ENCODE data around the gene TTLL5.

The TTLL5 gene

GRCh38 chr14:75829316-75829715 lies 168.3 kb downstream of the TTLL5 start:
- H3K4me1 ChIP-seq (ENCODE audit: control insufficient read depth, insufficient read depth, low read length), result peaks cover 6% of the 10 kb centered on the region
- H3K9ac ChIP-seq (ENCODE audit: low read depth, low read length), result no peak overlapping the region
- H3K4me3 ChIP-seq (ENCODE audit: low read depth, low read length), result no peak overlapping the region
- no peaks in the 10 kb centered on the region for H3K27me3 ChIP-seq (ENCODE audit: control insufficient read depth, insufficient read depth, low read length)
- no peaks in the 10 kb centered on the region for H3K9me3 ChIP-seq (ENCODE audit: control insufficient read depth, insufficient read depth, low read length)
- H3K36me3 ChIP-seq (ENCODE audit: control insufficient read depth, insufficient read depth, low read length), result no peaks in the 10 kb centered on the region

- H3K4me1 ChIP-seq (ENCODE audit: control insufficient read depth, insufficient read depth, low read length), result peaks cover 6% of the 10 kb centered on the region
- no peaks in the 10 kb centered on the region for H3K9me3 ChIP-seq (ENCODE audit: control insufficient read depth, insufficient read depth, low read length)
- H3K9ac ChIP-seq (ENCODE audit: low read depth, low read length), result no peak overlapping the region
- no peak overlapping the region for H3K4me3 ChIP-seq (ENCODE audit: low read depth, low read length)
- no peaks in the 10 kb centered on the region for H3K27me3 ChIP-seq (ENCODE audit: control insufficient read depth, insufficient read depth, low read length)
- H3K36me3 ChIP-seq (ENCODE audit: control insufficient read depth, insufficient read depth, low read length), result no peaks in the 10 kb centered on the region
These were observed 170.4 kb downstream of the TTLL5 start for GRCh38 chr14:75831455-75831854.

- no peak overlapping the region for H3K4me3 ChIP-seq (ENCODE audit: low read depth, low read length)
- peaks cover 6% of the 10 kb centered on the region for H3K4me1 ChIP-seq (ENCODE audit: control insufficient read depth, insufficient read depth, low read length)
- H3K9ac ChIP-seq (ENCODE audit: low read depth, low read length), result no peak overlapping the region
These were observed 170.9 kb downstream of the TTLL5 start for GRCh38 chr14:75831952-75832351.

DNA sequence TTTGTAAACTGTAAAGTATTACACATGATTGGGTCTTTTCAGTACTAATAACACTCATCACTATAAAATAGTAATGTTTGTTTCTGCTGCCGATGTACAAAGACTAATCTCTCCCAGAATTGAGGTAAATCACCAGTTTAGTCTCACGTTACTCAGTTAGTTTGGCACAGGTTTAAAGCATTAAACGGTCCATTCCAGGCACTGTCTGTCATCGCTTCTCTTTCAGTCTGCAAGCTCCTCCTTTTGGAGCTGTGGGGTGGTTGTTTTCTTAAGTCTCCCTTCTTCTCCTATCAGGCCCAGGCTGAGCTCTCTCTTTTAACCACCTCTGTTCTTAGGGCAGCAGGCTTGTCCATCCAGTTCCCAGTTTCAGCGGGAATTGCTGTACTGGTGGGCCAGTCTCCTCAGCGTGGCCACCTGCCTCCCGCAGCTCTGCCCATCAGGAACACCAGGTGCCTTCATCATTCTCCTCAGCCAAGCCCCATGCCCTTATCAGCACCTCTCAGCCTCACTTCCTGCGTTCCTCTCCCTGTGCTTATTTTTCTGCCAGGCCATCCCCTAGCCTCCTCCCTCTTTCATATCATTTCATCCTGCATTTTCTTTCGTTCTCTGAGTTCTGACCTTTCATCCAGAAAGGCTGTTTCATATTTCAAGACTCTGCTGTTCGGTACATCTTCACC lies 171.7 kb downstream of the TTLL5 start:
- H3K36me3 ChIP-seq (ENCODE audit: control insufficient read depth, insufficient read depth, low read length), result no peaks in the 10 kb centered on the region
- H3K9me3 ChIP-seq (ENCODE audit: control insufficient read depth, insufficient read depth, low read length), result no peaks in the 10 kb centered on the region
- H3K9ac ChIP-seq (ENCODE audit: low read depth, low read length), result no peak overlapping the region
- H3K4me1 ChIP-seq (ENCODE audit: control insufficient read depth, insufficient read depth, low read length), result peaks cover 6% of the 10 kb centered on the region
- H3K4me3 ChIP-seq (ENCODE audit: low read depth, low read length), result no peak overlapping the region
- no peaks in the 10 kb centered on the region for H3K27me3 ChIP-seq (ENCODE audit: control insufficient read depth, insufficient read depth, low read length)

More at GRCh38 chr14:75831952-75832351, 170.9 kb downstream of the TTLL5 start:
- no peaks in the 10 kb centered on the region for H3K36me3 ChIP-seq (ENCODE audit: control insufficient read depth, insufficient read depth, low read length)
- no peaks in the 10 kb centered on the region for H3K9me3 ChIP-seq (ENCODE audit: control insufficient read depth, insufficient read depth, low read length)
- H3K27me3 ChIP-seq (ENCODE audit: control insufficient read depth, insufficient read depth, low read length), result no peaks in the 10 kb centered on the region

DNA sequence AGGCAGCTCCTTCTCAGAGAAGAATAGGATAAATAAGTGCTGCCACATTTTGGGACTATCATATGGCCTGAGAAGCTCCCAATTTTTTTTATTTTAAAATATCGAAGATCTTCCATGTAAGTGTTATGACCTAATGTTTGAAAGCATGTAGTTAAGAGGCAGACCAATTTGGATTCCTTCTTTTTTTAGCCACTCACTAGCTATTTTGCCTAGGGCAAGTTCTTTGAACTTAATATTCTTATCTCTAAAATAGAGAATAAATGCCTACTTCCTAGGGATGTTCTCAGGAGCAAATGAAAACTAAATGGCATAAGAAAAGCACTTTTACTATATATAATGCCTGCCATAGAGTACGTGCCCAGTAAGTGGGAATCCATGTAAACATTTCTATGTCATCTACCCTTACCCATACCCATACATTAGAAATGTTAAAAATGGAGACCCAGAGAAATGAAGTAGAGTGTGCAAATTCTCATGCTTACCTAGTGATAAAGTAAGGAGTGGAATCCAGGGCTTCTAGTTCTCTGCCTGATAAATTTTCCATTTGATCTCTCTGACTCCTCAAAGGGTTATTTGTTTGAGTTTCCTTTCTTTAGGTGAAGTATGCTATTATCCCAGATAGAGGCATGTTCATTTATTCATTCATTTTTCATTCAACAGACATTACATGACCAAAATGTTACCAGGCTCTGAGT lies 172.4 kb downstream of the TTLL5 start:
- Histone ChIP-seq H3K4me3 (ENCODE audit: low read depth, low read length) (no peak overlapping the region), H3K27me3 (ENCODE audit: control insufficient read depth, insufficient read depth, low read length) (no peaks in the 10 kb centered on the region), H3K36me3 (ENCODE audit: control insufficient read depth, insufficient read depth, low read length) (no peaks in the 10 kb centered on the region), H3K9me3 (ENCODE audit: control insufficient read depth, insufficient read depth, low read length) (no peaks in the 10 kb centered on the region), H3K9ac (ENCODE audit: low read depth, low read length) (no peak overlapping the region), H3K4me1 (ENCODE audit: control insufficient read depth, insufficient read depth, low read length) (peaks cover 6% of the 10 kb centered on the region)

- Histone ChIP-seq H3K4me3 (ENCODE audit: low read depth, low read length) (no peak overlapping the region), H3K36me3 (ENCODE audit: control insufficient read depth, insufficient read depth, low read length) (no peaks in the 10 kb centered on the region), H3K9ac (ENCODE audit: low read depth, low read length) (no peak overlapping the region), H3K9me3 (ENCODE audit: control insufficient read depth, insufficient read depth, low read length) (no peaks in the 10 kb centered on the region), H3K4me1 (ENCODE audit: control insufficient read depth, insufficient read depth, low read length) (peaks cover 6% of the 10 kb centered on the region), H3K27me3 (ENCODE audit: control insufficient read depth, insufficient read depth, low read length) (no peaks in the 10 kb centered on the region)
These were observed 174.2 kb downstream of the TTLL5 start for GRCh38 chr14:75835156-75835725.

DNA sequence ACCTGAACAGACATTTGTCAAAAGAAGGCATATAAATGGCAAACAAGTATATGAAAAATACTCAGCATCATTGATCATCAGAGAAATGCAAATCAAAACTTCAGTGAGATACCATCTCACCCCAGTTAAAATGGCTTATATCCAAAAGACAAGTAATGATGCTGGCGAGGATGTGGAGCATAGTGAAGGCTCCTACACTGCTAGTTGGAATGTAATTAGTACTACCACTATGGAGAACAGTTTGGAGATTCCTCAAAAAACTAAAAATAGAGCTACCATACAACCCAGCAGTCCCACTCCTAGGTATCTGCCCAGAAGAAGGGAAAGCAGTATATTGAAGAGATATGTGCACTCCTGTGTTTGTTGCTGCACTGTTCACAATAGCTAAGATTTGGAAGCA lies 174.7 kb downstream of the TTLL5 start:
- peaks cover 9% of the 10 kb centered on the region for H3K4me1 ChIP-seq (ENCODE audit: control insufficient read depth, insufficient read depth, low read length)

GRCh38 chr14:75837151-75837787 lies 176.2 kb downstream of the TTLL5 start:
- Histone ChIP-seq H3K4me3 (ENCODE audit: low read depth, low read length) (no peak overlapping the region), H3K4me1 (ENCODE audit: control insufficient read depth, insufficient read depth, low read length) (peaks cover 7% of the 10 kb centered on the region), H3K9me3 (ENCODE audit: control insufficient read depth, insufficient read depth, low read length) (no peaks in the 10 kb centered on the region), H3K36me3 (ENCODE audit: control insufficient read depth, insufficient read depth, low read length) (no peaks in the 10 kb centered on the region), H3K27me3 (ENCODE audit: control insufficient read depth, insufficient read depth, low read length) (no peaks in the 10 kb centered on the region), H3K9ac (ENCODE audit: low read depth, low read length) (no peak overlapping the region)

More for the DNA sequence above, 174.7 kb downstream of the TTLL5 start:
- Histone ChIP-seq H3K27me3 (ENCODE audit: control insufficient read depth, insufficient read depth, low read length) (no peaks in the 10 kb centered on the region), H3K9ac (ENCODE audit: low read depth, low read length) (no peak overlapping the region), H3K9me3 (ENCODE audit: control insufficient read depth, insufficient read depth, low read length) (no peaks in the 10 kb centered on the region), H3K36me3 (ENCODE audit: control insufficient read depth, insufficient read depth, low read length) (no peaks in the 10 kb centered on the region), H3K4me3 (ENCODE audit: low read depth, low read length) (no peak overlapping the region)

DNA sequence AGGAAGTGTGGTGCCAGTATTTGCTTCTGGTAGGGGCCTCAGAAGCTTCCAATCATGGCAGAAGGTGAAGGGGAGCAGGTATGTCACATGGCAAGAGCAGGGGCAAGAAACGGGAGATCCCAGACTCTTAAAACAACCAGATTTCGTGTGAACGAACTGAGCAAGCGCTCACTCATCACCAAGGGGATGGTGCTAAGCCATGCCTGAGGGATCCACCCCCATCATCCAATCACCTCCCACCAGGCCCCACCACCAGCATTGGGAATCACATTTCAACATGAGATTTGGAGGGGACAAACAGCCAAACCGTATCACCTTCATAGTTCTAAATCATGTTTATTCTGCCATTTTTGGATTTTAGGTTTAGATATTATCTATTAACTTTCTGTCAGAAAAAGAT lies 179.9 kb downstream of the TTLL5 start:
- H3K27me3 ChIP-seq (ENCODE audit: control insufficient read depth, insufficient read depth, low read length), result no peaks in the 10 kb centered on the region
- no peaks in the 10 kb centered on the region for H3K36me3 ChIP-seq (ENCODE audit: control insufficient read depth, insufficient read depth, low read length)
- no peak overlapping the region for H3K4me3 ChIP-seq (ENCODE audit: low read depth, low read length)
- H3K9me3 ChIP-seq (ENCODE audit: control insufficient read depth, insufficient read depth, low read length), result no peaks in the 10 kb centered on the region
- H3K4me1 ChIP-seq (ENCODE audit: control insufficient read depth, insufficient read depth, low read length), result peaks cover 12% of the 10 kb centered on the region
- no peak overlapping the region for H3K9ac ChIP-seq (ENCODE audit: low read depth, low read length)

DNA sequence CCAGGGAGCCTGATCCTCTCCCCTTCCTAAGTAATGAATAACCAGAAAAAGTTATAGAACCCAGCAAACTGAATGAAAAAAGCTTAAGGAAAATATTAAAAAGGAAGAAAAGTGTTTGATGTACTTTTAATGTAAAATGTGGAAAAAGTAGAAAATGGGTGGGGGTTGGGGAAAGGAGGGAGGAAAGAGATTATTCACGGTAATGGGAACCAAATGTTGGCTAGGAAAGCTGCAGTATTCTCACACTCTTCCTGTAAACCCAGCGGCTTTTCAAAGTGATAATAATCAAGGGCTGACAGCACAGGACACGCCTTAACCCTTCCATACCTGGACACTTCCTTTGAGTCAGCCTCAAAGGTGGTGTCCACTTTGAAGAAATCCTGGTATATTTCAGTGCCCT lies 181.5 kb downstream of the TTLL5 start:
- H3K4me1 ChIP-seq (ENCODE audit: control insufficient read depth, insufficient read depth, low read length), result peaks cover 12% of the 10 kb centered on the region
- no peak overlapping the region for H3K4me3 ChIP-seq (ENCODE audit: low read depth, low read length)
- no peak overlapping the region for H3K9ac ChIP-seq (ENCODE audit: low read depth, low read length)
- H3K27me3 ChIP-seq (ENCODE audit: control insufficient read depth, insufficient read depth, low read length), result no peaks in the 10 kb centered on the region
- no peaks in the 10 kb centered on the region for H3K9me3 ChIP-seq (ENCODE audit: control insufficient read depth, insufficient read depth, low read length)
- H3K36me3 ChIP-seq (ENCODE audit: control insufficient read depth, insufficient read depth, low read length), result no peaks in the 10 kb centered on the region

GRCh38 chr14:75844486-75844885 lies 183.4 kb downstream of the TTLL5 start:
- Histone ChIP-seq H3K4me1 (ENCODE audit: control insufficient read depth, insufficient read depth, low read length) (peaks cover 12% of the 10 kb centered on the region), H3K4me3 (ENCODE audit: low read depth, low read length) (no peak overlapping the region), H3K36me3 (ENCODE audit: control insufficient read depth, insufficient read depth, low read length) (no peaks in the 10 kb centered on the region), H3K27me3 (ENCODE audit: control insufficient read depth, insufficient read depth, low read length) (no peaks in the 10 kb centered on the region), H3K9me3 (ENCODE audit: control insufficient read depth, insufficient read depth, low read length) (no peaks in the 10 kb centered on the region), H3K9ac (ENCODE audit: low read depth, low read length) (no peak overlapping the region)

Data from iPS-15b (cell line).